Activated CD8-positive, alpha-beta memory T cell treated with anti-CD3 and anti-CD28 coated beads, Interleukin-2, amount 50 U/mL, for 4 hours (primary cell): ENCODE results near the gene SMARCAL1.

ENCODE experiments used
- DNase-seq: peaks from one replicate; pipeline ENCODE4 v3.0.0-alpha.2; 2020

The SMARCAL1 gene

GRCh38 chr2:216477283-216478035 lies 65.2 kb downstream of the SMARCAL1 start:
- DNase-seq, result no peak

GRCh38 chr2:216478151-216478550 lies 65.9 kb downstream of the SMARCAL1 start:
- DNase-seq, result no peak

- DNase-seq, result no peak
These were observed 66.5 kb downstream of the SMARCAL1 start for GRCh38 chr2:216478791-216479190.

GRCh38 chr2:216480221-216480620 lies 67.9 kb downstream of the SMARCAL1 start:
- DNase-seq, result no peak

GRCh38 chr2:216482640-216483039 lies 70.4 kb downstream of the SMARCAL1 start:
- no peak for DNase-seq

GRCh38 chr2:216485237-216485636 lies 73.0 kb downstream of the SMARCAL1 start:
- no peak for DNase-seq

GRCh38 chr2:216485745-216486144 lies 73.5 kb downstream of the SMARCAL1 start:
- no peak for DNase-seq

- DNase-seq, result no peak
These were observed 74.0 kb downstream of the SMARCAL1 start for GRCh38 chr2:216486271-216486670.

GRCh38 chr2:216486708-216487107 lies 74.4 kb downstream of the SMARCAL1 start:
- no peak for DNase-seq

- no peak for DNase-seq
These were observed 77.8 kb downstream of the SMARCAL1 start for GRCh38 chr2:216490061-216490460.

GRCh38 chr2:216491793-216492596 lies 79.7 kb downstream of the SMARCAL1 start:
- DNase-seq, result no peak

GRCh38 chr2:216492597-216493333 lies 80.5 kb downstream of the SMARCAL1 start:
- no peak for DNase-seq

- DNase-seq, result no peak
These were observed 81.0 kb downstream of the SMARCAL1 start for GRCh38 chr2:216493334-216493685.

GRCh38 chr2:216495656-216496055 lies 83.4 kb downstream of the SMARCAL1 start:
- DNase-seq, result no peak

- DNase-seq, result no peak
These were observed 85.2 kb downstream of the SMARCAL1 start for GRCh38 chr2:216497382-216498069.

- DNase-seq, result no peak
These were observed 85.7 kb downstream of the SMARCAL1 start for GRCh38 chr2:216498070-216498378.

- DNase-seq, result peak; percentile 86
These were observed 86.4 kb downstream of the SMARCAL1 start, which contains the start of gene RPL37A for GRCh38 chr2:216498379-216499352. RPL37A (plus strand) TSS chr2:216498844; CDS start chr2:216498875, 31 bp downstream.

GRCh38 chr2:216499641-216500218 lies 87.4 kb downstream of the SMARCAL1 start:
- no peak for DNase-seq

GRCh38 chr2:216500572-216500971 lies 88.3 kb downstream of the SMARCAL1 start:
- DNase-seq, result no peak

- no peak for DNase-seq
These were observed 89.6 kb downstream of the SMARCAL1 start for GRCh38 chr2:216501854-216502253.

GRCh38 chr2:216502381-216503158 lies 90.3 kb downstream of the SMARCAL1 start:
- DNase-seq, result no peak
